Mesenchymal stem cell (in vitro differentiated cells and primary cell): ENCODE data around the gene ESPN.

Source experiments
- DNase-seq: peaks from one replicate; pipeline ENCODE4 v3.0.0-alpha.2; 2013
- H2AFZ ChIP-seq: one replicate; pipeline ENCODE4 v1.6.1; 2013; ENCODE audit warnings: low read depth, mild to moderate bottlenecking, control low read depth, inconsistent platforms, low read length, moderate library complexity
- H2AK5ac ChIP-seq: 2 replicates; pipeline ENCODE4 v1.6.1; 2013; ENCODE audit warnings: low read length, moderate library complexity, mild to moderate bottlenecking, inconsistent platforms; ENCODE audit not compliant: severe bottlenecking
- H2BK120ac ChIP-seq: one replicate; pipeline ENCODE4 v1.6.1; 2013; ENCODE audit warnings: low read depth, mild to moderate bottlenecking, inconsistent platforms, low read length, moderate library complexity
- H2BK12ac ChIP-seq, 2 experiments: one replicate each; pipeline ENCODE4 v1.6.1; 2013; ENCODE audit warnings: inconsistent platforms in 2 of 2, low read length in 2 of 2, mild to moderate bottlenecking in 2 of 2, moderate library complexity in 2 of 2, control low read depth in 1 of 2
- H2BK15ac ChIP-seq: one replicate; pipeline ENCODE4 v1.6.1; 2013; ENCODE audit warnings: mild to moderate bottlenecking, low read depth, inconsistent platforms; ENCODE audit not compliant: poor library complexity, severe bottlenecking
- H2BK5ac ChIP-seq: 2 replicates; pipeline ENCODE4 v1.6.1; 2013; ENCODE audit warnings: low read depth, mild to moderate bottlenecking, low read length, control low read depth, inconsistent platforms; ENCODE audit not compliant: poor library complexity, severe bottlenecking
- H3K14ac ChIP-seq, 2 experiments: one replicate each; pipeline ENCODE4 v1.6.1; 2013; ENCODE audit warnings: inconsistent platforms in 2 of 2, low read length in 2 of 2, control low read depth in 1 of 2, mild to moderate bottlenecking in 1 of 2, moderate library complexity in 1 of 2
- H3K18ac ChIP-seq, 2 experiments: one replicate each; pipeline ENCODE4 v1.6.1; 2013; ENCODE audit warnings: inconsistent platforms in 2 of 2, low read length in 2 of 2, control low read depth in 1 of 2, low read depth in 1 of 2, mild to moderate bottlenecking in 1 of 2
- H3K23ac ChIP-seq, 2 experiments: one replicate each; pipeline ENCODE4 v1.6.1; 2013; ENCODE audit warnings: inconsistent platforms in 2 of 2, low read length in 2 of 2, mild to moderate bottlenecking in 2 of 2, moderate library complexity in 2 of 2, control low read depth in 1 of 2
- H3K27ac ChIP-seq: 2 replicates; pipeline ENCODE4 v1.5.1; 2013; ENCODE audit warnings: mild to moderate bottlenecking, moderate library complexity, low read length, control low read depth, inconsistent platforms; ENCODE audit not compliant: poor library complexity, severe bottlenecking
- H3K27me3 ChIP-seq, 2 experiments: 2 replicates each; pipeline versions ENCODE4 v1.6.1 to v1.7.0; 2013; ENCODE audit warnings: low read length in 2 of 2, mild to moderate bottlenecking in 2 of 2, moderate library complexity in 2 of 2, control low read depth in 1 of 2, inconsistent platforms in 1 of 2; ENCODE audit not compliant: control insufficient read depth in 1 of 2, insufficient read depth in 1 of 2
- H3K36me3 ChIP-seq, 2 experiments: 2 replicates each; pipeline versions ENCODE4 v1.6.1 to v1.7.0; 2013; ENCODE audit warnings: low read length in 2 of 2, control low read depth in 1 of 2, inconsistent platforms in 1 of 2, low read depth in 1 of 2, mild to moderate bottlenecking in 1 of 2; ENCODE audit not compliant: insufficient read depth in 2 of 2, control insufficient read depth in 1 of 2
- H3K4ac ChIP-seq, 2 experiments: one replicate each; pipeline ENCODE4 v1.6.1; 2013; ENCODE audit warnings: inconsistent platforms in 2 of 2, low read length in 2 of 2, mild to moderate bottlenecking in 2 of 2, moderate library complexity in 2 of 2, control low read depth in 1 of 2, low read depth in 1 of 2
- H3K4me1 ChIP-seq: 2 replicates; pipeline ENCODE4 v1.6.1; 2013; ENCODE audit warnings: low read depth, low read length, control low read depth; ENCODE audit not compliant: control insufficient read depth, insufficient read depth
- H3K4me2 ChIP-seq: 2 replicates; pipeline ENCODE4 v1.6.1; 2013; ENCODE audit warnings: low read length, mild to moderate bottlenecking, inconsistent platforms; ENCODE audit not compliant: poor library complexity, severe bottlenecking
- H3K4me3 ChIP-seq, 2 experiments: 2 replicates each; pipeline versions ENCODE4 v1.5.1 to v1.7.0; 2013; ENCODE audit warnings: low read length in 2 of 2, mild to moderate bottlenecking in 2 of 2, control low read depth in 1 of 2, low read depth in 1 of 2; ENCODE audit not compliant: insufficient read depth in 1 of 2
- H3K79me1 ChIP-seq: replicated peaks from 2 replicates; pipeline ENCODE4 v1.6.1; 2013; ENCODE audit warnings: mild to moderate bottlenecking, control low read depth, low read length, inconsistent platforms; ENCODE audit not compliant: poor library complexity, severe bottlenecking
- H3K9ac ChIP-seq: 2 replicates; pipeline ENCODE4 v1.7.0; 2013; ENCODE audit warnings: mild to moderate bottlenecking, low read length, moderate library complexity
- H3K9me3 ChIP-seq: 2 replicates; pipeline ENCODE4 v1.7.0; 2013; ENCODE audit warnings: mild to moderate bottlenecking, low read length; ENCODE audit not compliant: control insufficient read depth
- H4K8ac ChIP-seq: one replicate; pipeline ENCODE4 v1.6.1; 2013; ENCODE audit warnings: inconsistent platforms, mild to moderate bottlenecking, low read length, moderate library complexity
- H4K91ac ChIP-seq: one replicate; pipeline ENCODE4 v1.6.1; 2013; ENCODE audit warnings: mild to moderate bottlenecking, low read length, inconsistent platforms
- WGBS: methylation state at CpG from one replicate; pipeline ENCODE4 v1.1.7; 2013; ENCODE audit warnings: mixed read lengths; 5-methylcytosine and 5-hydroxymethylcytosine counted together

The ESPN gene

GRCh38 chr1:6461051-6461530 lies 36.5 kb downstream of the ESPN start:
- peaks cover 16 to 46% of the 10 kb centered on the region in 2 experiments for H3K36me3 ChIP-seq
- no peak overlapping the region for H3K4ac ChIP-seq
- H3K4me2 ChIP-seq = no peak overlapping the region
- no peak overlapping the region for H4K91ac ChIP-seq
- no peak overlapping the region for H2AK5ac ChIP-seq
- H3K79me1 ChIP-seq = no peaks in the 10 kb centered on the region
- H3K14ac ChIP-seq = no peak overlapping the region
- WGBS = 95% methylated on average over 40 of the region's 40 CpGs
- no peak overlapping the region for H3K23ac ChIP-seq
- peak overlapping the region; percentile 49 for H3K9ac ChIP-seq
- no peak overlapping the region for H2AFZ ChIP-seq
- peaks cover 5% of the 10 kb centered on the region for H3K4me1 ChIP-seq
- H4K8ac ChIP-seq = no peak overlapping the region
- H2BK15ac ChIP-seq = no peak overlapping the region
- no peak overlapping the region for H2BK120ac ChIP-seq
- DNase-seq = no peak
- H3K4me3 ChIP-seq = peak overlapping the region in 1 of 2 experiments; percentile 66
- H3K27me3 ChIP-seq = peaks cover 0 to 45% of the 10 kb centered on the region in 2 experiments
- H3K27ac ChIP-seq = no peak overlapping the region
- H2BK5ac ChIP-seq = no peak overlapping the region
- H2BK12ac ChIP-seq = no peak overlapping the region
- H3K18ac ChIP-seq = no peak overlapping the region
- H3K9me3 ChIP-seq = no peaks in the 10 kb centered on the region

- Histone ChIP-seq H2BK5ac (no peak overlapping the region), H3K23ac (no peak overlapping the region), H3K9ac (no peak overlapping the region), H2AFZ (no peak overlapping the region), H3K27ac (no peak overlapping the region), H2AK5ac (no peak overlapping the region), H4K8ac (no peak overlapping the region), H3K4me2 (no peak overlapping the region), H3K9me3 (no peaks in the 10 kb centered on the region), H4K91ac (no peak overlapping the region), H2BK12ac (no peak overlapping the region), H3K18ac (no peak overlapping the region), H3K27me3 (peaks cover 0 to 42% of the 10 kb centered on the region in 2 experiments), H3K36me3 (peaks cover 16 to 52% of the 10 kb centered on the region in 2 experiments), H2BK15ac (no peak overlapping the region), H3K4ac (no peak overlapping the region), H3K79me1 (no peaks in the 10 kb centered on the region), H3K4me1 (peaks cover 5% of the 10 kb centered on the region), H2BK120ac (no peak overlapping the region), H3K14ac (no peak overlapping the region), H3K4me3 (no peak overlapping the region)
- no peak for DNase-seq
- WGBS = 96% methylated on average over 48 of the region's 48 CpGs
Observed at GRCh38 chr1:6461538-6462411, 37.2 kb downstream of the ESPN start.

GRCh38 chr1:6462412-6463119 lies 38.0 kb downstream of the ESPN start:
- H3K9ac ChIP-seq = no peak overlapping the region
- H3K23ac ChIP-seq = no peak overlapping the region
- H2AFZ ChIP-seq = no peak overlapping the region
- no peaks in the 10 kb centered on the region for H3K9me3 ChIP-seq
- no peak overlapping the region for H3K27ac ChIP-seq
- H2BK12ac ChIP-seq = peak overlapping the region in 1 of 2 experiments; percentile 17
- H3K14ac ChIP-seq = no peak overlapping the region
- H3K36me3 ChIP-seq = peaks cover 16 to 60% of the 10 kb centered on the region in 2 experiments
- no peak overlapping the region for H4K8ac ChIP-seq
- H3K18ac ChIP-seq = no peak overlapping the region
- no peak overlapping the region for H3K4me2 ChIP-seq
- WGBS = 94% methylated on average over 12 of the region's 13 CpGs
- no peak overlapping the region for H2BK120ac ChIP-seq
- peaks cover 0 to 37% of the 10 kb centered on the region in 2 experiments for H3K27me3 ChIP-seq
- H3K79me1 ChIP-seq = no peaks in the 10 kb centered on the region
- H2BK15ac ChIP-seq = no peak overlapping the region
- H3K4me3 ChIP-seq = no peak overlapping the region
- peak overlapping the region; percentile 18 for H4K91ac ChIP-seq
- H3K4ac ChIP-seq = no peak overlapping the region
- no peak for DNase-seq
- H2BK5ac ChIP-seq = no peak overlapping the region
- H3K4me1 ChIP-seq = peaks cover 5% of the 10 kb centered on the region
- H2AK5ac ChIP-seq = no peak overlapping the region

- Histone ChIP-seq H3K4me3 (no peak overlapping the region), H3K36me3 (peaks cover 16 to 65% of the 10 kb centered on the region in 2 experiments), H2AK5ac (no peak overlapping the region), H3K27me3 (peaks cover 0 to 37% of the 10 kb centered on the region in 2 experiments), H3K18ac (no peak overlapping the region), H2BK15ac (no peak overlapping the region), H3K79me1 (no peaks in the 10 kb centered on the region), H3K9me3 (no peaks in the 10 kb centered on the region), H3K9ac (no peak overlapping the region), H2BK12ac (peak overlapping the region in 1 of 2 experiments; percentile 17), H3K27ac (no peak overlapping the region), H3K4ac (no peak overlapping the region), H2AFZ (no peak overlapping the region), H4K8ac (no peak overlapping the region), H2BK5ac (no peak overlapping the region), H4K91ac (no peak overlapping the region), H3K4me2 (no peak overlapping the region), H2BK120ac (no peak overlapping the region), H3K4me1 (peaks cover 5% of the 10 kb centered on the region), H3K23ac (no peak overlapping the region), H3K14ac (no peak overlapping the region)
- 100% methylated on average over 1 of the region's 1 CpG for WGBS
- DNase-seq = no peak
Observed at GRCh38 chr1:6463120-6463412, 38.5 kb downstream of the ESPN start.
